Measurements from ENCODE around the gene STK11IP. TPM values are rescaled to one million over a fixed set of nuclear protein-coding genes. Genes with fewer than 3 reads are reported as not detected.
A peak's percentile ranks its signal among the peaks of the same experiment; 100 is the strongest.

STK11IP gene
- total and polyA plus RNA-seq, 2 of the 13 experiments (the other 11 are each of a cell fraction or from before 2014, with no cell fraction given) = 12.8 to 24.0 TPM

- no peak; the same call in 1 of the 2 replicates for TF ChIP-seq ZNF362 (CRISPR knock-in tag; IDR thresholded peaks at IDR 0.05; ENCODE audit: borderline replicate concordance)
- TF ChIP-seq ZNF710 (CRISPR knock-in tag; IDR thresholded peaks at IDR 0.05; ENCODE audit: borderline replicate concordance) = peak; percentile 68; the same call in 1 of the 2 replicates
- TF ChIP-seq MBD4 (IDR thresholded peaks at IDR 0.05; ENCODE audit: borderline replicate concordance, low read length) = no peak
- no peak for TF ChIP-seq U2AF2 (IDR thresholded peaks at IDR 0.05; ENCODE audit: low read depth, low read length)
- peak; percentile 85 for TF ChIP-seq YY1 (IDR thresholded peaks at IDR 0.05; ENCODE audit: insufficient read depth, insufficient replicate concordance, low read depth, low read length)
- peak; percentile 73 for TF ChIP-seq ZFP36 (IDR thresholded peaks at IDR 0.05; ENCODE audit: borderline replicate concordance, low read depth, low read length, partially characterized antibody)
- TF ChIP-seq CREB1 (IDR thresholded peaks at IDR 0.05) = peak; percentile 75
- no peak for TF ChIP-seq CREB1 (CRISPR knock-in tag; IDR thresholded peaks at IDR 0.05)
- no peak for TF ChIP-seq ARID3A (IDR thresholded peaks at IDR 0.05; ENCODE audit: low read depth, low read length)
- TF ChIP-seq FOXO1 (CRISPR knock-in tag; IDR thresholded peaks at IDR 0.05) = peak; percentile 86
- TF ChIP-seq ZNF513 (CRISPR knock-in tag; conservative IDR thresholded peaks at IDR 0.05) = no peak
- no peak for TF ChIP-seq RNF219 (CRISPR knock-in tag; IDR thresholded peaks at IDR 0.05)
- TF ChIP-seq XRCC5 (optimal IDR thresholded peaks at IDR 0.05; ENCODE audit: low read length) = peak; percentile 99
- TF ChIP-seq ZNF562 (CRISPR knock-in tag; IDR thresholded peaks at IDR 0.05; ENCODE audit: borderline replicate concordance) = no peak
- no peak for TF ChIP-seq ZNF563 (CRISPR knock-in tag; IDR thresholded peaks at IDR 0.05)
- TF ChIP-seq ZKSCAN8 (CRISPR knock-in tag; IDR thresholded peaks at IDR 0.05; ENCODE audit: borderline replicate concordance) = peak; percentile 79; the same call in 1 of the 2 replicates
- peak; percentile 71 for TF ChIP-seq ZNF263 (CRISPR knock-in tag; IDR thresholded peaks at IDR 0.05)
- no peak for TF ChIP-seq E2F5 (CRISPR knock-in tag; conservative IDR thresholded peaks at IDR 0.05)
- TF ChIP-seq EZH2 (conservative IDR thresholded peaks at IDR 0.05; ENCODE audit: low read depth, low read length) = no peak
- TF ChIP-seq KMT2B (CRISPR knock-in tag; IDR thresholded peaks at IDR 0.05) = peak; percentile 66
Measured at GRCh38 chr2:219642465-219643083, 44.9 kb downstream of the STK11IP start (continued).

All from HepG2 (cell line).